Uterus (tissue), 4 donors: ENCODE measurements around the gene S100A13. TPM values are rescaled to one million over a fixed set of nuclear protein-coding genes. Genes with fewer than 3 reads are reported as not detected.

Source experiments
- DNase-seq, 2 donors: peaks; one replicate each; pipeline ENCODE4 v3.0.0-alpha.2; 2019 to 2020
- H3K27ac ChIP-seq, 2 donors: fragments of 200-600 bp; sonication (generic); 1 replicate in 1 of 2; 2 replicates in 1 of 2; pipeline ENCODE4 v1.5.1; 2016 to 2018
- H3K27me3 ChIP-seq, 2 donors: fragments of 200-600 bp; sonication (generic); one replicate each; pipeline ENCODE4 v1.5.1; 2018 to 2019; ENCODE audit warnings: control low read depth in 1 of 2
- H3K36me3 ChIP-seq, 2 donors: fragments of 200-600 bp; sonication (generic); one replicate each; pipeline ENCODE4 v1.5.1; 2019; ENCODE audit warnings: control low read depth in 1 of 2
- H3K4me1 ChIP-seq, 2 donors: fragments of 200-600 bp; sonication (generic); one replicate each; pipeline ENCODE4 v1.5.1; 2018 to 2019; ENCODE audit warnings: control low read depth in 1 of 2
- H3K4me3 ChIP-seq, 2 donors: fragments of 200-600 bp; sonication (generic); 1 replicate in 1 of 2; 2 replicates in 1 of 2; pipeline ENCODE4 v1.5.1; 2018 to 2019; ENCODE audit warnings: mild to moderate bottlenecking in 1 of 2
- H3K9me3 ChIP-seq, 2 donors: fragments of 200-600 bp; sonication (generic); one replicate each; pipeline ENCODE4 v1.5.1; 2019; ENCODE audit warnings: control low read depth in 1 of 2
- CTCF ChIP-seq, 4 experiments: fragments of 200-600 bp in 2 of 4; fragments of 450-650 bp in 2 of 4; sonication (generic) in 2 of 4; IDR thresholded peaks; one replicate each; pipeline ENCODE4 v1.5.1; 2016 to 2019; ENCODE audit warnings: antibody characterized with exemption in 4 of 4, mild to moderate bottlenecking in 2 of 4, moderate library complexity in 1 of 4
- POLR2A ChIP-seq, 2 donors: fragments of 450-650 bp; IDR thresholded peaks; one replicate each; pipeline ENCODE4 v1.6.1; 2016; ENCODE audit warnings: antibody characterized with exemption in 2 of 2, mild to moderate bottlenecking in 1 of 2, moderate library complexity in 1 of 2
- intact Hi-C: fragments of 100-400 bp; cut with DNase I; formaldehyde crosslinking; loops from one replicate; pipeline ENCODE4 v1.15.1; 2023; ENCODE audit warnings: low total_unique reads
- total RNA-seq, 4 donors: library from RNA; depleted of rRNA in 3 of 4; stranded (reverse); fragments of >200 nt in 3 of 4; gene quantifications; one replicate each; pipeline versions ENCODE4 v1.1.0 to v1.2.4, GENCODE V29; 2014 to 2023
- donor health status: DM: yes; HTN: yes; CAD: no.

Gene S100A13
- total RNA-seq, 4 donors from 2014 or later, result 25.9 to 269 (median 126) TPM

GRCh38 chr1:153662269-153662668 lies 35.0 kb upstream of the S100A13 start:
- no peak for DNase-seq
- intact Hi-C loops, result no loop called here
- Histone ChIP-seq H3K4me1 (peaks cover 4 to 9% of the 10 kb centered on the region in 2 donors), H3K9me3 (no peaks in the 10 kb centered on the region), H3K4me3 (no peak overlapping the region), H3K36me3 (no peaks in the 10 kb centered on the region), H3K27ac (no peak overlapping the region), H3K27me3 (no peaks in the 10 kb centered on the region)
- TF ChIP-seq CTCF (IDR thresholded peaks at IDR 0.05) (no peak), POLR2A (IDR thresholded peaks at IDR 0.05) (no peak)

GRCh38 chr1:153661111-153661708 lies 33.9 kb upstream of the S100A13 start:
- intact Hi-C loops, result no loop called here
- H3K27ac ChIP-seq, result no peak overlapping the region
- DNase-seq, result no peak

GRCh38 chr1:153659656-153660055 lies 32.4 kb upstream of the S100A13 start:
- DNase-seq, result no peak

More at GRCh38 chr1:153661111-153661708, 33.9 kb upstream of the S100A13 start:
- Histone ChIP-seq H3K4me1 (peaks cover 4 to 9% of the 10 kb centered on the region in 2 donors), H3K9me3 (no peaks in the 10 kb centered on the region), H3K4me3 (no peak overlapping the region), H3K27me3 (no peaks in the 10 kb centered on the region), H3K36me3 (no peaks in the 10 kb centered on the region)
- TF ChIP-seq CTCF (IDR thresholded peaks at IDR 0.05) (no peak), POLR2A (IDR thresholded peaks at IDR 0.05) (no peak)

GRCh38 chr1:153659175-153659534 lies 31.9 kb upstream of the S100A13 start:
- Histone ChIP-seq H3K36me3 (no peaks in the 10 kb centered on the region), H3K27me3 (no peaks in the 10 kb centered on the region), H3K9me3 (no peaks in the 10 kb centered on the region), H3K4me1 (peaks cover 4 to 9% of the 10 kb centered on the region in 2 donors), H3K4me3 (peak overlapping the region; percentile 92 to 94), H3K27ac (peak overlapping the region; percentile 98)
- no peak for TF ChIP-seq CTCF (IDR thresholded peaks at IDR 0.05)
- TF ChIP-seq POLR2A (IDR thresholded peaks at IDR 0.05), result no peak
- intact Hi-C loops, result no loop called here
- no peak for DNase-seq

More at GRCh38 chr1:153659656-153660055, 32.4 kb upstream of the S100A13 start:
- Histone ChIP-seq H3K36me3 (no peaks in the 10 kb centered on the region), H3K4me1 (peaks cover 4 to 9% of the 10 kb centered on the region in 2 donors), H3K27me3 (no peaks in the 10 kb centered on the region), H3K9me3 (no peaks in the 10 kb centered on the region), H3K4me3 (no peak overlapping the region), H3K27ac (peak overlapping the region; percentile 98)
- intact Hi-C loops, result no loop called here
- TF ChIP-seq CTCF (IDR thresholded peaks at IDR 0.05), result no peak
- TF ChIP-seq POLR2A (IDR thresholded peaks at IDR 0.05), result no peak

GRCh38 chr1:153658400-153659174 lies 31.3 kb upstream of the S100A13 start, which contains the start of gene SNAPIN:
TSS of gene SNAPIN (plus strand) at chr1:153658703. CDS start at chr1:153658744, 41 bp downstream.
- Histone ChIP-seq H3K27me3 (no peaks in the 10 kb centered on the region), H3K4me3 (peak within 1 kb of the TSS; percentile 92 to 94), H3K36me3 (no peaks in the 10 kb centered on the region), H3K27ac (peak within 1 kb of the TSS; percentile 98), H3K9me3 (no peaks in the 10 kb centered on the region), H3K4me1 (peaks cover 4 to 9% of the 10 kb centered on the region in 2 donors)
- peak; percentile 90 to 93 for DNase-seq
- intact Hi-C loops, result no loop called here
- peak; percentile 57 to 65 for TF ChIP-seq POLR2A (IDR thresholded peaks at IDR 0.05)
- TF ChIP-seq CTCF (IDR thresholded peaks at IDR 0.05), result peak in 3 of 4 experiments; percentile 22 to 32 (median 25)
